CD4-positive, alpha-beta T cell (primary cell): ENCODE measurements around the gene DMPK. TPM values are rescaled to one million over a fixed set of nuclear protein-coding genes. Genes with fewer than 3 reads are reported as not detected.

ENCODE experiments used
- ATAC-seq: fragments of 200-7000 bp; cut with Tn5 transposase; one replicate; pipeline ENCODE4 v1.10.0; 2022; ENCODE audit warnings: mild to moderate bottlenecking; ENCODE audit not compliant: poor library complexity
- CTCF ChIA-PET: fragments of 350-600 bp; sonication (Branson Sonifier 250); formaldehyde crosslinking; loops from one replicate; lab custom pipeline; 2021; ENCODE audit warnings: antibody characterized with exemption, inconsistent platforms; lab: Charles Lee
- POLR2A ChIA-PET: fragments of 350-600 bp; sonication (Branson Sonifier 250); formaldehyde crosslinking; loops from one replicate; lab custom pipeline; 2021; ENCODE audit warnings: antibody characterized with exemption, inconsistent platforms; lab: Charles Lee
- DNase-seq, 14 experiments: peaks; one replicate each; pipeline ENCODE4 v3.0.0-alpha.2; 2013 to 2020; ENCODE audit warnings: mixed read lengths in 2 of 14
- H3K27ac ChIP-seq, 2 donors: one replicate each; pipeline versions ENCODE4 v1.5.1 to v1.7.0; 2013; ENCODE audit warnings: low read length in 2 of 2, low read depth in 1 of 2, mild to moderate bottlenecking in 1 of 2
- H3K27me3 ChIP-seq, 2 experiments: 1 replicate in 1 of 2; 2 replicates in 1 of 2; pipeline versions ENCODE4 v1.6.1 to v1.7.0; 2013; ENCODE audit warnings: low read length in 2 of 2, control low read depth in 1 of 2, mild to moderate bottlenecking in 1 of 2, moderate library complexity in 1 of 2; ENCODE audit not compliant: insufficient read depth in 2 of 2, control insufficient read depth in 1 of 2
- H3K36me3 ChIP-seq: one replicate; pipeline ENCODE4 v1.6.1; 2013; ENCODE audit warnings: low read length, control low read depth; ENCODE audit not compliant: insufficient read depth
- H3K4me1 ChIP-seq: one replicate; pipeline ENCODE4 v1.6.1; 2013; ENCODE audit warnings: low read length, control low read depth; ENCODE audit not compliant: insufficient read depth
- H3K4me3 ChIP-seq: one replicate; pipeline ENCODE4 v1.5.1; 2013; ENCODE audit warnings: mild to moderate bottlenecking, low read length, moderate library complexity
- H3K9me3 ChIP-seq, 2 experiments: 1 replicate in 1 of 2; 2 replicates in 1 of 2; pipeline versions ENCODE4 v1.6.1 to v1.7.0; 2013; ENCODE audit warnings: low read length in 2 of 2, mild to moderate bottlenecking in 2 of 2, control low read depth in 1 of 2, moderate library complexity in 1 of 2; ENCODE audit not compliant: control insufficient read depth in 1 of 2, insufficient read depth in 1 of 2
- H3K27ac Mint-ChIP-seq: one replicate; pipeline ENCODE4 v1.8.0; 2020; ENCODE audit warnings: mixed read lengths
- H3K27me3 Mint-ChIP-seq: one replicate; pipeline ENCODE4 v1.8.0; 2021; ENCODE audit warnings: mixed read lengths
- H3K36me3 Mint-ChIP-seq: one replicate; pipeline ENCODE4 v1.8.0; 2021; ENCODE audit warnings: low read depth, mixed read lengths
- H3K4me1 Mint-ChIP-seq: one replicate; pipeline ENCODE4 v1.8.0; 2021; ENCODE audit warnings: low read depth, mixed read lengths
- H3K4me3 Mint-ChIP-seq: one replicate; pipeline ENCODE4 v1.8.0; 2020; ENCODE audit warnings: mild to moderate bottlenecking, mixed read lengths
- H3K9me3 Mint-ChIP-seq: one replicate; pipeline ENCODE4 v1.8.0; 2020; ENCODE audit warnings: mixed read lengths
- CTCF ChIP-seq: fragments of 200-600 bp; IDR thresholded peaks from one replicate; pipeline ENCODE4 v1.8.0; 2022; ENCODE audit warnings: antibody characterized with exemption, mild to moderate bottlenecking
- intact Hi-C, 2 experiments: fragments of 100-400 bp; cut with DNase I in 1 of 2; cut with micrococcal nuclease in 1 of 2; formaldehyde crosslinking; loops; one replicate each; pipeline versions ENCODE4 v1.15.1 to v1.9.0; 2023 to 2025; cut with DNase I, micrococcal nuclease
- total RNA-seq, 174 experiments: library from RNA in 2 of 174; stranded (reverse) in 2 of 174; gene quantifications; one replicate each; pipeline ENCODE4 v1.2.3 and lab custom pipeline; 2021 to 2026

The DMPK gene
- total RNA-seq, 2 experiments from 2014 or later = 24.0 to 24.9 TPM

- peaks cover 26% of the 10 kb centered on the region for H3K36me3 Mint-ChIP-seq
- ChIA-PET POLR2A (no interaction called here), CTCF (no interaction called here)
- ATAC-seq (no peak), DNase-seq (no peak)
- Histone ChIP-seq H3K27me3 (no peaks in the 10 kb centered on the region), H3K36me3 (peaks cover 43% of the 10 kb centered on the region), H3K4me1 (peaks cover 10% of the 10 kb centered on the region), H3K27ac (no peak overlapping the region), H3K4me3 (no peak overlapping the region), H3K9me3 (no peaks in the 10 kb centered on the region)
- no peak overlapping the region for H3K27ac Mint-ChIP-seq
- TF ChIP-seq CTCF = no peak
- intact Hi-C loops = no loop called here
- no peaks in the 10 kb centered on the region for H3K9me3 Mint-ChIP-seq
- peaks cover 6% of the 10 kb centered on the region for H3K4me1 Mint-ChIP-seq
- peaks cover 4% of the 10 kb centered on the region for H3K27me3 Mint-ChIP-seq
- no peak overlapping the region for H3K4me3 Mint-ChIP-seq
These were observed 38.8 kb upstream of the DMPK start for GRCh38 chr19:45821103-45821521.

- ChIA-PET CTCF (no interaction called here), POLR2A (interaction anchor here (1.1 to 1.2 kb wide), 2 partner anchors 43 to 50 kb away, joined by 3 read pairs; no protein-coding TSS in a partner anchor)
- H3K27ac ChIP-seq = no peak overlapping the region
- H3K36me3 Mint-ChIP-seq = peaks cover 22% of the 10 kb centered on the region
- H3K4me3 ChIP-seq = no peak overlapping the region
- no peak for DNase-seq
- H3K36me3 ChIP-seq = peaks cover 37% of the 10 kb centered on the region
- H3K9me3 ChIP-seq = no peaks in the 10 kb centered on the region
- H3K27me3 Mint-ChIP-seq = peaks cover 4% of the 10 kb centered on the region
- H3K27me3 ChIP-seq = no peaks in the 10 kb centered on the region
- H3K27ac Mint-ChIP-seq = no peak overlapping the region
- ATAC-seq = no peak
- H3K4me1 ChIP-seq = peaks cover 16% of the 10 kb centered on the region
- H3K4me1 Mint-ChIP-seq = peaks cover 6% of the 10 kb centered on the region
- intact Hi-C loops = no loop called here
- H3K9me3 Mint-ChIP-seq = no peaks in the 10 kb centered on the region
- no peak for TF ChIP-seq CTCF
- H3K4me3 Mint-ChIP-seq = no peak overlapping the region
These were observed 38.3 kb upstream of the DMPK start for GRCh38 chr19:45820413-45821102.

GRCh38 chr19:45819769-45820168 is 37.5 kb upstream of the DMPK start:
- Mint-ChIP-seq H3K9me3 (no peaks in the 10 kb centered on the region), H3K27me3 (peaks cover 4% of the 10 kb centered on the region), H3K36me3 (peaks cover 18% of the 10 kb centered on the region), H3K27ac (no peak overlapping the region), H3K4me3 (no peak overlapping the region), H3K4me1 (peaks cover 6% of the 10 kb centered on the region)
- no peak for DNase-seq
- Histone ChIP-seq H3K27me3 (peaks cover 0 to 3% of the 10 kb centered on the region in 2 experiments), H3K4me3 (no peak overlapping the region), H3K27ac (no peak overlapping the region), H3K4me1 (peaks cover 23% of the 10 kb centered on the region), H3K36me3 (peaks cover 30% of the 10 kb centered on the region), H3K9me3 (no peaks in the 10 kb centered on the region)
- TF ChIP-seq CTCF = no peak
- CTCF ChIA-PET = interaction anchor here (0.6 kb wide), 1 partner anchor 776 kb away, joined by 3 read pairs; no protein-coding TSS in a partner anchor
- ATAC-seq = no peak
- intact Hi-C loops = loop anchor here in 1 of 2 experiments (5.0 kb wide), 2 partner anchors 43 to 198 kb away; partner anchors contain the start of genes FOXA3 and SYMPK
- POLR2A ChIA-PET = interaction anchor here (1.1 to 1.2 kb wide), 2 partner anchors 44 to 50 kb away, joined by 3 read pairs; no protein-coding TSS in a partner anchor
